Hepatocyte (in vitro differentiated cells): ENCODE results near the gene NFRKB. TPM values are rescaled to one million over a fixed set of nuclear protein-coding genes. Genes with fewer than 3 reads are reported as not detected.
"Not testable (repeated sequence)": the region's sequence is repeated elsewhere in the genome, so short reads cannot be mapped to it uniquely, and the experiment has no call there.

Experiments used
- DNase-seq: peaks from one replicate; pipeline ENCODE4 v3.0.0-alpha.2; 2016; ENCODE audit warnings: low spot score
- H2AFZ ChIP-seq: fragments of 200-600 bp; sonication (generic); 2 replicates; pipeline ENCODE4 v1.6.0; 2016; ENCODE audit warnings: antibody characterized with exemption, mild to moderate bottlenecking
- H3K27ac ChIP-seq: fragments of 200-600 bp; sonication (generic); 2 replicates; pipeline ENCODE4 v1.5.1; 2016; ENCODE audit warnings: mild to moderate bottlenecking
- H3K27me3 ChIP-seq: fragments of 200-600 bp; sonication (generic); 2 replicates; pipeline ENCODE4 v1.6.1; 2016
- H3K36me3 ChIP-seq: fragments of 200-600 bp; sonication (generic); replicated peaks from 2 replicates; pipeline ENCODE4 v1.5.1; 2016; ENCODE audit warnings: low read depth; ENCODE audit not compliant: insufficient read depth
- H3K4me1 ChIP-seq: fragments of 200-600 bp; sonication (generic); 2 replicates; pipeline ENCODE4 v1.5.1; 2016; ENCODE audit warnings: mild to moderate bottlenecking, moderate library complexity; ENCODE audit not compliant: insufficient read depth
- H3K4me2 ChIP-seq: fragments of 200-600 bp; sonication (generic); 2 replicates; pipeline ENCODE4 v1.6.0; 2016
- H3K4me3 ChIP-seq: fragments of 200-600 bp; sonication (generic); 2 replicates; pipeline ENCODE4 v1.5.1; 2016; ENCODE audit warnings: mild to moderate bottlenecking
- H3K79me2 ChIP-seq: fragments of 200-600 bp; sonication (generic); 2 replicates; pipeline ENCODE4 v1.6.0; 2017; ENCODE audit warnings: mild to moderate bottlenecking
- H3K9me2 ChIP-seq: fragments of 200-600 bp; sonication (generic); replicated peaks from 2 replicates; pipeline ENCODE4 v1.6.0; 2017; ENCODE audit warnings: mild to moderate bottlenecking; ENCODE audit not compliant: insufficient read depth
- H3K9me3 ChIP-seq: fragments of 200-600 bp; sonication (generic); 2 replicates; pipeline ENCODE4 v1.5.1; 2016; ENCODE audit warnings: low read depth, mild to moderate bottlenecking
- H4K20me1 ChIP-seq: fragments of 200-600 bp; sonication (generic); 2 replicates; pipeline ENCODE4 v1.6.0; 2016; ENCODE audit warnings: mild to moderate bottlenecking; ENCODE audit not compliant: insufficient read depth, poor library complexity, severe bottlenecking
- CTCF ChIP-seq: fragments of 200-600 bp; sonication (generic); IDR thresholded peaks from 2 replicates; pipeline ENCODE4 v1.5.1; 2016; ENCODE audit warnings: antibody characterized with exemption, mild to moderate bottlenecking; ENCODE audit not compliant: poor library complexity
- EZH2 ChIP-seq: fragments of 200-600 bp; sonication (generic); IDR thresholded peaks from 2 replicates; pipeline ENCODE4 v1.6.1; 2016; ENCODE audit warnings: antibody characterized with exemption, mild to moderate bottlenecking, borderline replicate concordance
- EZH2phosphoT487 ChIP-seq: fragments of 200-600 bp; sonication (generic); IDR thresholded peaks from one replicate; pipeline ENCODE4 v1.6.1; 2018; ENCODE audit warnings: antibody characterized with exemption, mild to moderate bottlenecking, low read depth, moderate library complexity; ENCODE audit not compliant: unreplicated experiment, severe bottlenecking
- WGBS: methylation state at CpG from one replicate; pipeline ENCODE4 v1.1.6; 2016; ENCODE audit warnings: low lambda C conversion rate; ENCODE audit errors: missing lambda C conversion rate; 5-methylcytosine and 5-hydroxymethylcytosine counted together
- polyA plus RNA-seq: library from polyadenylated mRNA; unstranded; fragments of >200 nt; fragmentation: Nextera tagmentation; extraction: Ambion mirVana; gene quantifications from 2 replicates; pipeline ENCODE4 v1.2.1, GENCODE V29; 2016
- total RNA-seq: library from RNA; depleted of rRNA; stranded (reverse); fragments of >200 nt; gene quantifications from 2 replicates; pipeline ENCODE4 v1.2.3, GENCODE V29; 2014

NFRKB gene
- total and polyA plus RNA-seq, 2 experiments from 2014 or later, result 12.8 to 27.3 TPM

GRCh38 chr11:129884581-129884980 is 10.8 kb downstream of the NFRKB start:
- no peak overlapping the region for H3K27ac ChIP-seq
- no peaks in the 10 kb centered on the region for H3K9me3 ChIP-seq

GRCh38 chr11:129881570-129882170 is 13.7 kb downstream of the NFRKB start:
- H2AFZ ChIP-seq, result no peak overlapping the region
- no peak overlapping the region for H3K4me3 ChIP-seq
- no peaks in the 10 kb centered on the region for H3K9me2 ChIP-seq
- H3K27ac ChIP-seq, result no peak overlapping the region
- no peaks in the 10 kb centered on the region for H3K9me3 ChIP-seq
- WGBS, result 76% methylated on average over 9 of the region's 9 CpGs
- peak; percentile 56 for DNase-seq
- no peaks in the 10 kb centered on the region for H3K4me1 ChIP-seq
- TF ChIP-seq EZH2 (no peak), CTCF (peak; percentile 44), EZH2phosphoT487 (no peak)
- H3K36me3 ChIP-seq, result no peaks in the 10 kb centered on the region
- no peaks in the 10 kb centered on the region for H3K79me2 ChIP-seq
- no peaks in the 10 kb centered on the region for H3K27me3 ChIP-seq
- no peaks in the 10 kb centered on the region for H4K20me1 ChIP-seq
- H3K4me2 ChIP-seq, result no peak overlapping the region

More at GRCh38 chr11:129884581-129884980, 10.8 kb downstream of the NFRKB start:
- TF ChIP-seq EZH2 (no peak), CTCF (no peak), EZH2phosphoT487 (no peak)
- Histone ChIP-seq H2AFZ (no peak overlapping the region), H3K9me2 (no peaks in the 10 kb centered on the region), H3K36me3 (no peaks in the 10 kb centered on the region), H3K4me3 (no peak overlapping the region), H4K20me1 (no peaks in the 10 kb centered on the region), H3K79me2 (no peaks in the 10 kb centered on the region), H3K4me1 (no peaks in the 10 kb centered on the region), H3K27me3 (no peaks in the 10 kb centered on the region), H3K4me2 (no peak overlapping the region)
- DNase-seq, result no peak
- 97% methylated on average over 8 of the region's 8 CpGs for WGBS

- Histone ChIP-seq H3K9me2 (no peaks in the 10 kb centered on the region), H3K27me3 (no peaks in the 10 kb centered on the region), H3K9me3 (no peaks in the 10 kb centered on the region), H3K36me3 (no peaks in the 10 kb centered on the region), H4K20me1 (no peaks in the 10 kb centered on the region), H2AFZ (no peak overlapping the region), H3K79me2 (no peaks in the 10 kb centered on the region), H3K4me2 (no peak overlapping the region), H3K4me1 (no peaks in the 10 kb centered on the region), H3K27ac (no peak overlapping the region), H3K4me3 (no peak overlapping the region)
- 88% methylated on average over 3 of the region's 3 CpGs for WGBS
- DNase-seq, result no peak
- TF ChIP-seq CTCF (no peak), EZH2 (no peak), EZH2phosphoT487 (no peak)
Measured at GRCh38 chr11:129880311-129880710, 15.1 kb downstream of the NFRKB start.

- no peak overlapping the region for H3K4me3 ChIP-seq
- H3K27me3 ChIP-seq, result no peaks in the 10 kb centered on the region
- no peaks in the 10 kb centered on the region for H3K9me3 ChIP-seq
- no peaks in the 10 kb centered on the region for H3K79me2 ChIP-seq
- DNase-seq, result no peak
- H3K4me2 ChIP-seq, result no peak overlapping the region
- H3K9me2 ChIP-seq, result no peaks in the 10 kb centered on the region
- TF ChIP-seq CTCF (no peak), EZH2phosphoT487 (no peak), EZH2 (no peak)
- no peaks in the 10 kb centered on the region for H3K4me1 ChIP-seq
- H3K27ac ChIP-seq, result no peak overlapping the region
- WGBS, result 86% methylated on average over 7 of the region's 7 CpGs
- no peaks in the 10 kb centered on the region for H3K36me3 ChIP-seq
- H2AFZ ChIP-seq, result no peak overlapping the region
- no peaks in the 10 kb centered on the region for H4K20me1 ChIP-seq
Measured at GRCh38 chr11:129871914-129872313, 23.5 kb downstream of the NFRKB start.

- H3K79me2 ChIP-seq, H3K9me3 ChIP-seq, H3K9me2 ChIP-seq, H2AFZ ChIP-seq, H3K36me3 ChIP-seq, H3K27me3 ChIP-seq, DNase-seq, H3K4me2 ChIP-seq, H3K4me1 ChIP-seq, H3K4me3 ChIP-seq, H3K27ac ChIP-seq, H4K20me1 ChIP-seq: not testable (repeated sequence)
- WGBS, result 83% methylated on average over 16 of the region's 16 CpGs
Measured at GRCh38 chr11:129868626-129869025, 26.8 kb downstream of the NFRKB start.
